ENCODE measurements around the gene RET.

RET gene

DNA sequence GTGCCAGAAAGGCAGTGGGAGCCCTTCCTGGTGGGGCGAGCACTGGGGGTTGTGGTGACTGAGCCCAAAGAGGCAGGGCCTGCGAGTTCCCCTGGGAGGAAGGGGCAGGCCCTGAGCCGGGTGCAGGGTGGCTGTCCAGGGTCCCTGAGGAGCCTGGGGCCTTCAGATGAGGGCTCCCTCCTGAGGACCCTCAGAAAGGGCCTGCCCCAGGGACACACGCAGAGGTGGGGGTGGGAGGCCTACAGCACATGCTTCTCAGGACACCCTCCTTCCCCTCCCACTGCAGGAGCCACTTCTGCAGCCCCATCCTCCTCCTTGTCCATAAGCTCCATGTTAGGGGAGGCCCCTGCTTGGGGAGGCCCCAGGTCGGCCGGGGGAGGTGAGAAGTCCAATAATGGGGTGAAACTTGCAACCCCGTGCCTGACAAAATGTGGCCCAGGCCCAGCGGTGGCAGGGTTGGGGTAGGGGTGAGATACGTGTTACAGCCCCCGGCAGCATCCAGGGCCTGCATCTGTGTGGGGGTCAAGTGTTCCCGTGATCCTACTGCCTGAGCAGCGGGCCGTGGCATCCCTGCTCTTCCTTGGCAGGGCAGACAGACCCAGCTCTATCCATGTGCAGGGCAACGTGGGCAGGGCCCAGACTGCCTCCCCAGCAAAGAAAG, 31.8 kb upstream of the RET start:
- DNase-seq, result no peak

DNA sequence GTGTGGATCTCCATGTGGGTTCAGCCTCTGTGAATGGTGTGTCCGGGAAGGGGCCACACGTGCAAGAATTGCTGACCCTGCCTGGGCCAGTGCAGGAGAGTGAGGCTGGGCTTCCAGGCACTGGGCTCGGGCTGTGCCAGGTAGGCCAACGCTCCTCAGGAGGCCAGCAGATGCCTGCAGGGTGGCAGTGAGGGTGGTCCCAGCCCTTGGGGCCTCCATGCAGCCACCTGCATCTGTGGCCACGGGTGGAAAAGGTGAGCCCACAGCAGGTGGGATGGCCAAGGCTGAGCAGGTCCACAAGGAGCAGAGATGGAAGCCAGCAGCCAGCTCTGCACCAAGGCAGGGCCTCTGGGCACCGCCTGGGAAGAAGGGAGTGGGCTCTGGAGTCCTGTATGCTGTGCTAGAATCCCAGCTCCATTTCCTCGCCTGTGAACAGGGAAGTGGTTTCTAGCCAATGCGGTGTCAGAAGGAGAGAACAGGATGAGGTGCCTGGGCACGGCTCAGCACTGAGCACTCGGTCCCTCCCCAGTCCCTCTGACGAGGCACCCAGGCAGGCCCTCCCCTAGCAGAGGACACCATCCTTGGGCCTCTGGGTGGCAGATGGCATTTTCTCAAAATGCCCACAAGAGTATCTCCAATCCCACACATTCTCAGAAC, 31.1 kb upstream of the RET start:
- DNase-seq, result no peak

DNA sequence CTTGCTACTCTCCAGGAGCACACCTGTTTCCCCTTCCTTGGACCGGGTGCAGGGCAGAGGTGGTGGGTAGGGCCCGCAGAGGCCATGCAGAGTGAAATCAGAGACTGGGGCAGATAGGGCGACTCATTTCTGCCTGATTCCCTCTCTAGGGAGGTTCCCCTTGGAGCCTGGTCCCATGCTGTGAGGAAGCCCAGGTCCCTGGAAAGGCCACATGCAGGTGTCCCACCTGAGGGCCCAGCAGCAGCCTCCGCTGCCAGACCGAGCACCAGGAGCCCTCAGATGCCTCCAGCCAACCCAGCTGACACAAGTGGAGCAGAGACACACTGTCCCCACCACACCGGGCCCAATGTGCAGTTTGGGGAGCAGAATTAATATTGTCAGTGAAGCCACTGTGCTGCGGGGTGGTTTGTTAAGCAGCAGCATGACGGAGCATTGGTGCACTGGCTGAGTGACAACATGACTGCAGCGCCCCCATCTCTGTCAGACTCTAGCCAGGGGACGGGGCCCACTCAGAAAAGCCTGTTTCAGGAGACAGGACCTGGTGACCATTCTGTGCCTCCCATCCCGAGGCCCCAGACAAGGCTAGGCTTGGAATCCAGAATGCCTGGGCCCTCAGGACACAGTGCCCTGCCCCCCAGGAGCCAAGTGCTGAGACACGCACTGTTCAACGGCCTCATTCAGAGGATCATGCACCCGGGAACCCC, 30.4 kb upstream of the RET start:
- DNase-seq, result no peak

DNA sequence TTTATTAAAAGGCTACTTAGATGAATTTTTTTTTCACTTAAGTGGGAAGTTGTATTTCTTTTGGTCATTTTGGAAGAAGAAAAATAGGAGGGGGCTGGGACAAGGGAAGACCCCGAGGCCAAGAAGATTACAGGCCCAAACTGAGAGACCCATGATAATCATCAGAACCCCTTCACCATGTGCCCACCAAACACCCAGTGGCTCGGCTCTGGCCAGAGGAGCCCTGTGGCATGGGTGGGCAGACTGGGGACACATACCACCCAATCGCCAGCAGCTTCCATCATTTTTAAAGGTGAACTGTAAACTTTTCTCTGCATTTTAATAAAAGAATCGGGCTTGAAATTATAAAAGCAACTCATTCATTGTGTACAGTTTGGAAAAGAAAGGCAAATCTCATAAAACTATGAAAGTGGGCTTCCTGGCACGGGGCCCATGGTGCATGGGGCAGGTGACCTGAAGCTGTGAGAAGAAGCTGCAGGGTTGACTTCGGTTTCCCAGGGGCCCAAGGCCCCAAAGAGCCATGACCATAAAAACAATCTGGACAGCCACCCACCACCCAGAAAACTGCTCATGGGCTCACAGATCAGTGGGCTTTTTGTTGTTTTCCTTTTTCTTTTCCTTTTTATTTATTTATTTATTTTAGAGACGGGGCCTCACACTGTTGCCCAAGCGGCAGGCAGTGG, 29.4 kb upstream of the RET start:
- DNase-seq, result no peak

DNA sequence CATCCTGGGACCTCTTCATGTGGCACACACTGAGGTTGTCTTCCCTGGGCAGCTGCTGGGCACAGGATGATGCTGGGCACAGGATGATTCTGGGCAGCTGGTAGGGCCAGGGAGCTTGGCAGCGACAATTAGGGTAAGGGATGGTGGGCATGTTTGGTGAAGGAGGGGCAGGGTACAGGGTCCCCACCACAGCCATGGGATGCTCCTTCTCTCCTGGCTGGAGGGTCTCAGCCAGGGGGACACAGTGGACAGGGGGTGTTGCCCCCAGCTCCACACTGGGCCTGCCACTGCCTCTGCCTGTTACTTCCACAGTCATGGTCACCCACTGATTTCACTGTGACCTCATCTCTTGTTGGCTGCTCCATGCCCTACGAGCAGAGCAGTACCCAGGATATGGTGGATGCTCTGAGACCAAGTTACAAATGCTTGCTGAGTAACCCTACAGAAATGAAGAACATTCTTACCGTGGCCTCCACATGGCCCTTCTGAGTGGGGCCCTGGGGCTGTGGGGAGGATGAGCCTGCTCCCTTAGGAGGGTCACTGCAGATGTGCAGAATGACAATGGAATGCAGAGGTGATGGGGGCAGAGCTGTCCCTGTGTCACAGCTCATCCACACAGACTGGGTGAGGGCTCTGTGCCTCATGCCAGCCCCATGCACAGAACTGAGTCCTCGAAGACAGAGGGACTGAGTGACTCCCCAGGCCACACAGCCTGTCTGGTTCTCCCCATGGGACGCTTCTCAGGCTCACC, 28.4 kb upstream of the RET start:
- DNase-seq, result no peak

DNA sequence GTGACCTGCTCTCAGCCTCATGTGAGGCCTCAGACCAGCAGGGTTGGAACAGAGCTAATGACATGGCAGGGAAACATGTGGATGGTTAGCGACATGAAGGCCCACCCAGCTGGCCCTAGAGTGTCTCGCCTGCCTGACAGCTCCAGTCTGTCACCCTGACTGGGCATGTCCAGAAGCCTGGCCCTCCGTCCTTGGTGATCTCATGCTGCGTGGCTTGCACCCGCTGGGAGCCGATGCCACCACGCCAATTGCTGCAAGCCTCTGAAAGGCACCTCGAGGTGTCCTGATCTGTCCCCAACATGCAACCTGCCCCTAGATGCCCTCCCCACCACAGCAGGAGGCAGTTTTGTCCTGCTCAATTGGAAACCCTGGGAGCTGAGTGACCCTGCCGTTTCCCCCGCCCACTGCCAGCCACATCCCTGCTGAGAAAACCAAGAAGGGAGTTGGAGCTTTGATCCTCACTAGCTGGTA, 27.8 kb upstream of the RET start:
- no peak for DNase-seq

DNA sequence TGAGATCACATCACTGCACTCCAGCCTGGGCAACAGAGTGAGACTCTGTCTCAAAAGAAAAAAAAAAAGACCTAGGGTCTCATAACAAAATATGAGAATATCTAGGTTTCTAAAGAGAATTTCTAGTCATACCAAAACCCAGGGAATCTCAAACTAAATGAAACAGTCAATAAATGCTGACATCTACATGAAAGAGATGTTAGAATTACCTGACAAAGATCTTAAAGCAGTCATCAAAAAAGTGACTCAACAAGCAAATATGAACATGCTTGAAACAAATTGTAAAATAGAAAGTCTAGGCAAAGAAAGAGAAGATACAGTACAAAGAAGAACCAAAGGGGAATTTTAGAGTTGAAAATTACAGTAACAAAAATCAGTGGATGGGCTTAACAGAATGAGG, 26.9 kb upstream of the RET start:
- DNase-seq, result no peak

DNA sequence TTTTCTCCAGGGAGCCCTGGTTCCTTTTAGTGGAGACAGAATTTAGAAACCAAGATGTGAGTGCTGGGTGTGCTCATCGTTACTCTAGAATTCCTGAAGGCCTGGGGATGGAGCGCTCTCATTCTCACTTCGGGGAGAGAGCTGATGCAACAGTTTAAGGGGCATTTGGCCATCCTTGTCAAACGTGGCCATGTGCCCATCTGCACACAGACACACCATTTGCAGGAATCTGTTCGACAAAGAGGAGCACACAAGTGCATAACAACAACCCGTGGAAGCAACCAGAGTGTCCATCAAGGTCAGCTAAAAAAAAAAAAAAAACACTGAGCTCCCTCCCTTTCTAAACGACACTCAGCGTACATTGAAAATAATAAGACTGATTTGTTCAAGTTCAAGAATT, 23.0 kb upstream of the RET start:
- DNase-seq, result no peak

DNA sequence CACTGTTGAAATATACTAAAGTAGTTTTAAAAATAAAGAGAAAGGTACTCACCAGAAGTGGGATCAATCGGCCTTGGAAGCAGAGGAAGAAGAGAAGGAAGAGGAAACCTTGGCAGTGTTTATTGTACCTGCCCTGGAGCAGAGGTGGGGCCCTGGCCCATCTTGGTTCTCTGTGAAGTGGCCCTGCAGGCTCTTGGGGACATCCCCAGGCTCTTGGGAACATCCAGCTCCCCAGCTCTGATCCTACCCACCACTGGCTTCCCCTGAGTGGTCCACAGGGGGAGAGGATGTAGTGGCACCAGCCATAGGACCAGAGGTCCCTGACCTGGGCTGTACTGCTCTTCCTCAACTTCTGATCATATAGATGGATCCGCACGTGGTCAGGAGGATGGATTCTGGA, 22.3 kb upstream of the RET start:
- DNase-seq, result no peak

DNA sequence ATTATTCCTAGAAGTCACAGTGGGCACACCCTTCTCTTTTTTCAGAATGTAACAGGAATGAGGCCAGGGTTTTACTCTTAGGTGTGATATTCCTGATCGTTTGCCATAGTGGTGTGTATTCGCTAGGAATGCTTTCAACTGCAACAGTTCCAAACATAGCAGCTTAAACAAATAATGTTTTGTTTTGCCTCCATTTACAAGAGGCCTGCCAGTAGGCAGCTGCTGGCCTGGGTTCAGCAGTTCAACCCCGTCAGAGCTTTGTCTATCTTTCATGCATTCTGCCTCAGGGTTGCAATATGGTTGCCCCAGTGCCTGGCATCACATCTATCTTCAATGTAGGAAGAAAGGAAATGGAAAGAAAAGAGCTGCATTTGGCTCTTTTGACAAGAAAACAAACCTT, 21.7 kb upstream of the RET start:
- DNase-seq, result no peak

DNA sequence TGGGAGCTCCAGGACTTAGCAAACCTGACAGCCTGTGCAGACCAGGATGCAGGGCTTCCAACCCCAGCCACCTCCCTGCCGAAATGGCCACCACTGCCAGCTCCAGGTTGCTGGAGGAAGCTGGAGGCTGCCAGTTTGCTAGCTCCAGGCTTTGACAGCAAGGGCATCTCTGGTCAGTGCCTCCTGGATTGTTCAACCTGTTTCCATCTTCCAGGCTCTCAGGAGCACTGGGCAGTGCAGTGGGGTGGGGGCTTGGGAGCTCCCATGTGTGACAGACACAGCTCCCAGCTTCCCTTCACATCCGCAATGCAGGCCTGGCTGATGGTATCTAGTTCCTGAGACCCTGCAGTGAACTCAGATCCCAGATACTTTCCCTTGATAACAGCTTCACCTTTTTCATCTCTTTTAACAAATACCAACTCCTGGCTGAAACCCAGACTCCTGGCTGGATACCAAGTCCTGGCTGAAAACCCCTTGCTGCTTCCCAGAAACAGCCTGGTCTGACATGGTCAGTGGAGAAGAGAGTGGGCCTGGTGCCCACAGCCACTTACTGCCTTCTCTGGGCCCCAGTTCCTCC, 20.8 kb upstream of the RET start:
- DNase-seq, result no peak

DNA sequence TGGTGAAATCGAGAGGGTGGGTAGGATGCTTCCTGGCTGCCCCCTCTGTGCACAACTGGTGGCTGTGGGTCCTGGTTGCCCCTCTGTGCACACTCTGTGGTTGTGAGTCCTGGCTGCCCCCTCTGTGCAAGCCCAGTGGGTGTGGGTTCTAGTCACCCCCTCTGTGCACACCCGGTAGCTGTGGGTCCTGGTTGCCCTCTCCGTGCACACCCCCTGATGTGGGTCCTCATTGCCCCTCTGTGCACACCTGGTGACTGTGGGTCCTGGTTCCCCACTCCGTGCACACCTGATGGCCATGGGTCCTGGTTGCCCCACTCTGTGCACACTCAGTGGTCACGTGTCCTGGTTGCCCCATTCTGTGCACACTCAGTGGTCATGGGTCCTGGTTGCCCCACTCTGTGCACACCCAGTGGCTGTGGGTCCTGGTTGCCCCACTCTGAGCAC, 20.3 kb upstream of the RET start:
- no peak for DNase-seq

DNA sequence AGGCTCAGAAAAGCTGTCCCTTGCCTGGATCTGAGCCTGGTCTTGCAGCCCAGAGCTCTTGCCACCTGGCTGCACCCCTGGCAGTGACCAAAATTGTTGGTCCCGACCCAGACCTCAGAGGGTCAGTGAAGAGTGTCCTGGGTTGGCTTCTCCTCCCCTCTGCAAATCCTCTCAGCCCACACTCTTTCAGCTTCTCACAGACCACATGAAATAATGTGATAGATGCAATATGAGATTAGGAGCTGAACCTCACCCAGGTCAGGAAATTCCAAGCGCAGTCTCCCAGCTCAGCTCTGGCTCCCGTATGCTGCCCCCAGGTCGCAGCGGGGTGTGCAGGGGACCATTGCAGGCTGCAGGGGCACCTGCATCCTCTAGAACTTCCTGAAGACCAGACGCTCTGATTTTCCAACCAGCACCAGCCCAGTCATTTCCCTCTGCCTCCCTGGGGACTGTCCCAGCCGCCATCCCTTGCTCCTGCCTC, 19.6 kb upstream of the RET start:
- DNase-seq, result no peak

DNA sequence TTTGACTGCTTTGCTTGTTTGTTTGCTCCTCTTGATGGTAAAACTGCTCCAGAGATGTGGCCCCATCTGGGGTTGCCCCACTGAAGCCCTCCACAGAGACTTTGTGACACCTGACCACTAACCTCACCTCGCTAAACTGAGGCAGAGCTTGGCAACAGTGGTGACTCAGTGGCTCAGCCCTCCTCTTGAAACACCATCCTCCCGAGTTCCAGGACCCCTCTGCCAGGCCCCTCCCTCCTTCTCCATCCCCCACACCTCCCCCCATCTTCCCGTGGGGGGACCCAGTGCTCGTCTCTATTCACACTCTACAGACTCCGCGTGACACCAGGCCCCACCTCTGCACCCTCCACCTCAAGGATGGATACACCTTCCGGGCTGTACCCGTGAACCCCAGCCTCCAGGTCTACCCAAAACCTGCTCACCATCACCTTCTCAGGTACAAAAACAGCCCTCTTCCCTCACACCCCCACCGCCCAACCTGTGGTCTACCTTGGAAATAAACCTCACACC, 19.0 kb upstream of the RET start:
- DNase-seq, result no peak

DNA sequence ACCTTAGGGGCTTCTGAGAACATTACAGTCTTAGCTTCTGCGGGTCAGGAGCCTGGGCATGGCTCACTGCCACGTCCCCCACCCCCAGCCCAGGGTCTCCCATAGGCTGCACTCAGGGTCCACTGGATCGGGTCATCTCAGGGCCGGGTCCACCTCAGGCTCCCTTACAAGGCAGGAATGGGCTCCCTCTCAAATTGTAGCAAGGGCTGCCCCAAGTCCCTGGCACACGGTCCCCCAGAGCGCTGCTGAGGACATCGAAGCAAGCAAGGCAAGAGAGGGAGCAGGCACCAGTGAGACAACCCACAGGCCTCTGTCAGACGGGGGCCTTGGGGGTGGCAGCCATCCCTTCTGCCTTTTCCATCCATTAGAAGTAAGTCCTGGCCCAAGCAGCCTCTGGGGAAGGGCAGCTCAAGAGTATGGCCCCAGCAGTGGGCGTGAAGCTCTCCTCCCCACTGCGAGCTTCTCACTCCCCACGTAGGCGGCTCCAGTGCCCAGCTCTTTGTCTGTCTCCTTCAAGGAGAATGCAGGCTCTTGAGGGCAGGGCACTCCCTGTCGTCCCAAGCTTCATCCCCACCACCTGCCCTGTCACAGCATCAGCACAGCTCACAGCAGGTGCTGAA, 18.0 kb upstream of the RET start:
- DNase-seq, result no peak

DNA sequence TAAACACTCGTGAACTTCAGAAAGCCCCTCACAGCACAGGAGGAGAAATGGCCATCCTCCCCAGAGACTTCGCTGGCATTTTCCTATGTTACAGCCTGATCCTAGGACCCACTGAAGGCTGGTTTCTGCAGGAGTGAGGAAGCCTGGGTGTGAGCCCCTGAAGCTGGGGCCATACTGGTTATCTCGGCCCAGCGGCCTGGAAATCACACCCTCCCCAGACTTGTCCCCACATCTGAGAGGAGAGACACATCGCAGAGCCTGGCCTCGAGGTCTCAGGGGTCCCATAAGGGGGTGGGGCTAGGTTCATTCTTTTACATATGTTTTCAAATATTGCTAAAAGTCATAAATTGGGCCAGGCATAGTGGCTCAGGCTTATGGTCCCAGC, 17.5 kb upstream of the RET start:
- no peak for DNase-seq

DNA sequence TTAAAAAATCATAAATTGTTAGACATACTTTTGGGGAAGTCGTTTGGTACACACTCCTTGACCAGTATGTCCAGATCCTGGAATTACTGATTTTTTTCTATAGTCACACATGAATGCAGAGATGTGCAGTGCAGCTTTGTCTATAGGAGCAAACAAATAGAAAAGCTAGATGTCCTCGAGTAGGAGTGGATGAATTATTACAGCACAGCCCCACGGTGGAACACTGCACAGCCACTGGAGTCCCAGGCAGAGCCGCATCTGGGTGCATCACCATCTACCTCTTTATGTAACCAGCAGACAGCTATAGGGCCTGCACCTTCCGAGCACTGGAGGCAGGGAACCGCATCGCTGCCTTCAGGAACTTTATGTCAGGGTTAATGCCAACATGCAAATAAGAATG, 17.0 kb upstream of the RET start:
- DNase-seq, result no peak

DNA sequence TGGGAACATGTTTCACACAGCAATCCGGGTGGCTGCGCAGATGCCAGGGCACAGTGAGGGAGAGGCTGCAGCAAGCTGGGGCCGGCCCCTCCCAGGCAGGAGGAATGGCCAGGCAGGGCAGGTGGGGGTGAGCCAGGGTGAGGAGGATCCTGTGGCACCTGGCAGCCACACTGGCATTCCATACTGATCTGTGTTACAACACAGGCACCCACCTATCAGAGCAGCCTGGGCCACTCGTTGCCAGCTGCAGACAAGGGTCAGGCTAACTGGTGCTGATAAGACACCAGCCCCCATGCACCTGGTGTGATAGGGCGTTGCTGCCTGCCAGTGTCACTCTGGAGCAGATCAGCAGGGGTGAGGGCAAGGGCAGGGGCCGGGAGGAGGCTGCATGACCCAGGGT, 16.6 kb upstream of the RET start:
- no peak for DNase-seq

DNA sequence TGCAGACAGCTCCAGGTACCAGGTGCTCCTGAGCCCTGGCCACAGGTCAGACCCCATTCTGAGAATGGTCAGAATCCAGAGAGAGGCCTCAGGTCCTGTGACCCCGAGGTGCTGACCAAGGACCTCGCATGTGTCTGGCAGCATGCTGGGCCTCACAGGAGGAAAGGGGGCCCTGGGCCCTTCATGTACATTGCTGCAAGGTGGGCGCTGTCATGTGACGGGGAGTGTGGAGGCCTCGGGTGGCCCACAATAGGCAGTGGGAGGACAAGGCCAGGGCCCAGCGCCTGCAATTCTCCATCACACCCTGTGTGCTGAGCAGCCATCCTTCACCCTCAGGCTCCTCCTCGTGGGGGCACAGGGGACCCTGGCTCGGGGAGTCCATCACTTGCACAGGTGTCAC, 15.5 kb upstream of the RET start:
- no peak for DNase-seq

DNA sequence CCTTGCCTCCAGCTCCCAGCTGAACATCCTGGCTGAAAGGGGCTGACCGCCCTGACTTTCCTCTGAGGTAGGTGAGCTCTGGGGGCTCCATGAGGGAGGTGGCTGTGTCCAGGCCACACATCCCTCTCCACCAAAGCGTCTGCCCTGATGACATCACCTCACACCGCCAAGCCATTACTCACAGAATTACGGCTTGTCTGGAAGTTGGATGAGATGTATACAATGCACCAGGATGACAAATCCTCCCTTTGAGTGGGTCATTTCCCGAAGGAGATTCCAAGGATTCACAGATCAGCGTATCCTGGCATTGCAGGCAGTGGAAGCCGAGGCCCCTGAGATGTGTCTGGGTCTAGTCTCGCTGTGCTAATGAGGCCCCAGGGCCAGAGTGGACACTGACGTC, 15.1 kb upstream of the RET start:
- DNase-seq, result no peak

DNA sequence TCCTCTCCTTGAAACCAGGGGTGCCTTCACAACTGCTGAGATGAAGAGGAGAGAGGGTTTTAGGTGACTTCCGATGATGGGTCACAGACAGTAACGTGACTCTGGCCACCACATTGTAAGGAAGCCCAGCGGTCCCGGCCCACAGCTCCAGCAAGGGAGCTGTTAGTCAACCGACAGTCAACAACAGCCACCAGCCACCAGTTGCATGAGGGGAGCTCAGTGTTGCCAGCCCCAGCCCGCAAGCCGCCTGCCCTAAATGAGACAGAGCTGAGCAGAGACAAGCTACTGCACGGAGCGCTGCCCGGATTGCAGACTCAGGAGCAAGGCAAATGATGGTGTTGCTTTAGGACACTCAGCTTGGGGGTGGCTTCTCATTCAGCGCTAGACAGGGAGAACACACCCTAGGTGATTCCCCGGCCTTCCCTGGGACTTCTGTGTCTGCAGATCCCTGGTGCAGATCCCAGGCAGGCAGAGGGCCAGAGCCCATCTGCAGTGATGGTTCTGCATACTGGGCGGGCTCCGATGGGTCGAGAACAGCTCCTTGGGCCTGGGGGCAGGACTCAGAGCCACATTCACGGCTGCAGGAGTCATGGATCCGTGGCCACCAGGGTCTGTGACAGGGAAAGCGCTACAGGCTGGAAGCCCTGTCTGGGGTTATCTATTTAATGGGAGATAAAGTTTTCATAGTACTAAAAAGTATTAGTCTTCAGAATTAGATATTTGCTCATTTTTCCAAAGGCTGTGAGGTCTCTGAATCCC, 14.3 kb upstream of the RET start:
- DNase-seq, result no peak
